ENCODE data around the gene MSN.

The MSN gene

GRCh38 chrX:65723706-65724105, 56.3 kb downstream of the MSN start:
- Histone ChIP-seq H3K4me3 (ENCODE audit: insufficient read length, low read depth) (no peak overlapping the region), H3K9me3 (ENCODE audit: insufficient read depth, low read length) (no peaks in the 10 kb centered on the region), H3K9ac (ENCODE audit: insufficient read length, low read depth) (no peak overlapping the region), H3K27me3 (ENCODE audit: insufficient read depth, insufficient read length) (no peaks in the 10 kb centered on the region), H3K36me3 (ENCODE audit: insufficient read depth, insufficient read length, low read length) (peaks cover 64% of the 10 kb centered on the region), H3K4me1 (ENCODE audit: insufficient read depth, insufficient read length) (peaks cover 5% of the 10 kb centered on the region)
- DNase-seq (ENCODE audit: low read depth, low spot score): no peak
- TF ChIP-seq YY1 (IDR thresholded peaks at IDR 0.05; ENCODE audit: insufficient read depth, insufficient read length) (no peak), ZNF274 (IDR thresholded peaks at IDR 0.05; ENCODE audit: low read depth, low read length) (no peak), SUZ12 (IDR thresholded peaks at IDR 0.05; ENCODE audit: extremely low read depth, insufficient read depth, insufficient read length) (no peak)

DNA sequence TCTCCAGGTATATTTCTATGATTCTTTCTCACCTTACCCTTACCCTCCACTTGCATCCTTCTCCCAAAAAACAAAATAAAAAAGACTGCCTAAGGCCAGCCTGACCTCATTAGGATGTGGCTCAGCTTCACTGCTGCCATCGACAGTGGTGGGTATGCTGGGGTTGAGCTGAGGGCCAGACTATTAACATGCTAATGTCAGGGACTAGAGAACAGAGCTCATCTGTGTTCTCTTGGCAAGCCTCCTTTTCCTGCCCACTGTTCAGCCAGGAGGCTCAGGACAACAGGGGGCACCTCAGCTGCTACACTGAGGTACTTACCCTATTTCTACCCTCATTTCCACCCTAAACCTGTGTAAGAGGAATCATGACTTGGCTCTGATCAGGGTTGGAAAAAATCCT, 59.3 kb downstream of the MSN start:
- DNase-seq (ENCODE audit: low read depth, low spot score): peak; percentile 30
- Histone ChIP-seq H3K9me3 (ENCODE audit: insufficient read depth, low read length) (no peaks in the 10 kb centered on the region), H3K9ac (ENCODE audit: insufficient read length, low read depth) (no peak overlapping the region), H3K4me3 (ENCODE audit: insufficient read length, low read depth) (no peak overlapping the region), H3K4me1 (ENCODE audit: insufficient read depth, insufficient read length) (peaks cover 5% of the 10 kb centered on the region), H3K27me3 (ENCODE audit: insufficient read depth, insufficient read length) (no peaks in the 10 kb centered on the region), H3K36me3 (ENCODE audit: insufficient read depth, insufficient read length, low read length) (peaks cover 64% of the 10 kb centered on the region)
- TF ChIP-seq ZNF274 (IDR thresholded peaks at IDR 0.05; ENCODE audit: low read depth, low read length) (no peak), YY1 (IDR thresholded peaks at IDR 0.05; ENCODE audit: insufficient read depth, insufficient read length) (no peak), SUZ12 (IDR thresholded peaks at IDR 0.05; ENCODE audit: extremely low read depth, insufficient read depth, insufficient read length) (no peak)

DNA sequence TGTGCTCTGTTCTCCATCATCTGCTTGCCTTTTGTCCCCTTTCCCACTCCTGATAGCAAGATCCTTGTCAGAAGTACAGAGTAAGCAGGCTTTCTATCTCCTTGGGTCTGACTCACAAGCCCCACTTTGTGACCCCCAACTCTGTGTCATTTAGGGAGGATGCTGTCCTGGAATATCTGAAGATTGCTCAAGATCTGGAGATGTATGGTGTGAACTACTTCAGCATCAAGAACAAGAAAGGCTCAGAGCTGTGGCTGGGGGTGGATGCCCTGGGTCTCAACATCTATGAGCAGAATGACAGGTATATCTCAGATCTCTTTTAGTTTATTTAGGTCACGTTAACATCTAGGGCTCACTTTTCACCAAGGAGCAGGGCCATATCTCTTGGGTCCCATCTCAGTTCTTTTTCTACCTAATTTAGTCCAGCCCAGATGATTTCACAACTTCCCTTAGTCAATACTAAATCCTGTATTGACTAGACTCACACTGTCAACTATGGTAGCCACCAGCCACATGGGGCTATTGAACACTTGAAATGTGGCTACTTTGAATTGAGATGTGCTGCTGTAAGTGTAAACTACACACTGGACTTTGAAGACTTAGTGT, 64.3 kb downstream of the MSN start:
- Histone ChIP-seq H3K27me3 (ENCODE audit: insufficient read depth, insufficient read length) (no peaks in the 10 kb centered on the region), H3K4me1 (ENCODE audit: insufficient read depth, insufficient read length) (peaks cover 2% of the 10 kb centered on the region), H3K9ac (ENCODE audit: insufficient read length, low read depth) (no peak overlapping the region), H3K4me3 (ENCODE audit: insufficient read length, low read depth) (no peak overlapping the region), H3K9me3 (ENCODE audit: insufficient read depth, low read length) (no peaks in the 10 kb centered on the region), H3K36me3 (ENCODE audit: insufficient read depth, insufficient read length, low read length) (peaks cover 96% of the 10 kb centered on the region)
- DNase-seq (ENCODE audit: low read depth, low spot score): no peak
- TF ChIP-seq SUZ12 (IDR thresholded peaks at IDR 0.05; ENCODE audit: extremely low read depth, insufficient read depth, insufficient read length): no peak
- TF ChIP-seq ZNF274 (IDR thresholded peaks at IDR 0.05; ENCODE audit: low read depth, low read length): no peak
- no peak for TF ChIP-seq YY1 (IDR thresholded peaks at IDR 0.05; ENCODE audit: insufficient read depth, insufficient read length)

GRCh38 chrX:65740909-65741308, 73.5 kb downstream of the MSN start:
- Histone ChIP-seq H3K36me3 (ENCODE audit: insufficient read depth, insufficient read length, low read length) (peaks cover 72% of the 10 kb centered on the region), H3K27me3 (ENCODE audit: insufficient read depth, insufficient read length) (no peaks in the 10 kb centered on the region), H3K9me3 (ENCODE audit: insufficient read depth, low read length) (no peaks in the 10 kb centered on the region), H3K4me1 (ENCODE audit: insufficient read depth, insufficient read length) (no peaks in the 10 kb centered on the region), H3K4me3 (ENCODE audit: insufficient read length, low read depth) (no peak overlapping the region), H3K9ac (ENCODE audit: insufficient read length, low read depth) (no peak overlapping the region)
- TF ChIP-seq ZNF274 (IDR thresholded peaks at IDR 0.05; ENCODE audit: low read depth, low read length) (no peak), SUZ12 (IDR thresholded peaks at IDR 0.05; ENCODE audit: extremely low read depth, insufficient read depth, insufficient read length) (no peak), YY1 (IDR thresholded peaks at IDR 0.05; ENCODE audit: insufficient read depth, insufficient read length) (no peak)
- DNase-seq (ENCODE audit: low read depth, low spot score): no peak

- H3K4me3 ChIP-seq (ENCODE audit: insufficient read length, low read depth): no peak overlapping the region
- no peaks in the 10 kb centered on the region for H3K27me3 ChIP-seq (ENCODE audit: insufficient read depth, insufficient read length)
- no peak overlapping the region for H3K9ac ChIP-seq (ENCODE audit: insufficient read length, low read depth)
- no peaks in the 10 kb centered on the region for H3K9me3 ChIP-seq (ENCODE audit: insufficient read depth, low read length)
- no peaks in the 10 kb centered on the region for H3K4me1 ChIP-seq (ENCODE audit: insufficient read depth, insufficient read length)
- no peak for TF ChIP-seq ZNF274 (IDR thresholded peaks at IDR 0.05; ENCODE audit: low read depth, low read length)
- no peak for TF ChIP-seq YY1 (IDR thresholded peaks at IDR 0.05; ENCODE audit: insufficient read depth, insufficient read length)
- no peak for TF ChIP-seq SUZ12 (IDR thresholded peaks at IDR 0.05; ENCODE audit: extremely low read depth, insufficient read depth, insufficient read length)
- DNase-seq (ENCODE audit: low read depth, low spot score): no peak
- H3K36me3 ChIP-seq (ENCODE audit: insufficient read depth, insufficient read length, low read length): peaks cover 63% of the 10 kb centered on the region
Observed at GRCh38 chrX:65741823-65742222, 74.4 kb downstream of the MSN start.

GRCh38 chrX:65744965-65745364, 77.5 kb downstream of the MSN start:
- peaks cover 31% of the 10 kb centered on the region for H3K36me3 ChIP-seq (ENCODE audit: insufficient read depth, insufficient read length, low read length)
- no peak for DNase-seq (ENCODE audit: low read depth, low spot score)
- TF ChIP-seq SUZ12 (IDR thresholded peaks at IDR 0.05; ENCODE audit: extremely low read depth, insufficient read depth, insufficient read length) (no peak), ZNF274 (IDR thresholded peaks at IDR 0.05; ENCODE audit: low read depth, low read length) (no peak), YY1 (IDR thresholded peaks at IDR 0.05; ENCODE audit: insufficient read depth, insufficient read length) (no peak)

DNA sequence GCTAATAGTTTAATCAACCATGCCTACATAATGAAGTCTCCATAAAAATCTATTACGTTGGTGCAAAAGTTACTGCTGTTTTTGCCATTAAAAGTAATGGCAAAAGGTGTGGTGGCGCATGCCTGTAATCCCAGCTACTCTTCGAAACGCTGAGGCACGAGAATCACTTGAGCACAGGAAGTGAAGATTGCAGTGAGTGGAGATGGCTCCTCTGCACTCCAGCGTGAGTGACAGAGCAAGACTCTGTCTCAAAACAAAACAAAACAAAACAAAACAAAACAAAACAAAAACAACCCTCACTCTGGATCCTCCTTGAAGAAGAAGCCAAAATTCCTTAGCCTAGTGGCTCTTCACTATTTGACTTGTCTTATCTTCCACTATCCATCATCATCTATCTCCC, 78.0 kb downstream of the MSN start:
- no peak overlapping the region for H3K4me3 ChIP-seq (ENCODE audit: insufficient read length, low read depth)
- H3K9me3 ChIP-seq (ENCODE audit: insufficient read depth, low read length): no peaks in the 10 kb centered on the region
- no peak for DNase-seq (ENCODE audit: low read depth, low spot score)
- H3K36me3 ChIP-seq (ENCODE audit: insufficient read depth, insufficient read length, low read length): peaks cover 27% of the 10 kb centered on the region
- TF ChIP-seq SUZ12 (IDR thresholded peaks at IDR 0.05; ENCODE audit: extremely low read depth, insufficient read depth, insufficient read length) (no peak), ZNF274 (IDR thresholded peaks at IDR 0.05; ENCODE audit: low read depth, low read length) (no peak), YY1 (IDR thresholded peaks at IDR 0.05; ENCODE audit: insufficient read depth, insufficient read length) (no peak)
- H3K9ac ChIP-seq (ENCODE audit: insufficient read length, low read depth): no peak overlapping the region
- H3K4me1 ChIP-seq (ENCODE audit: insufficient read depth, insufficient read length): no peaks in the 10 kb centered on the region
- H3K27me3 ChIP-seq (ENCODE audit: insufficient read depth, insufficient read length): no peaks in the 10 kb centered on the region

More at GRCh38 chrX:65744965-65745364, 77.5 kb downstream of the MSN start:
- Histone ChIP-seq H3K9me3 (ENCODE audit: insufficient read depth, low read length) (no peaks in the 10 kb centered on the region), H3K27me3 (ENCODE audit: insufficient read depth, insufficient read length) (no peaks in the 10 kb centered on the region), H3K9ac (ENCODE audit: insufficient read length, low read depth) (no peak overlapping the region), H3K4me1 (ENCODE audit: insufficient read depth, insufficient read length) (no peaks in the 10 kb centered on the region), H3K4me3 (ENCODE audit: insufficient read length, low read depth) (no peak overlapping the region)
